Peyer's patch (tissue), 4 donors: Measurements from ENCODE around the gene GTF2IRD2.
"Not testable (repeated sequence)": the region's sequence is repeated elsewhere in the genome, so short reads cannot be mapped to it uniquely, and the experiment has no call there.

Experiments
- POLR2A ChIP-seq, 2 donors: fragments of 450-650 bp; IDR thresholded peaks; one replicate each; pipeline ENCODE4 v1.5.1; 2017; ENCODE audit warnings: antibody characterized with exemption in 2 of 2, mild to moderate bottlenecking in 2 of 2, moderate library complexity in 2 of 2
- TF ChIP-seq, protein P1 (sequence below), 6 experiments: fragments of 450-650 bp in 4 of 6; fragments of 200-600 bp in 2 of 6; sonication (generic) in 1 of 6; IDR thresholded peaks; one replicate each; pipeline ENCODE4 v1.5.1; 2017 to 2019; ENCODE audit warnings: antibody characterized with exemption in 6 of 6, mild to moderate bottlenecking in 3 of 6, moderate library complexity in 1 of 6

DNA sequence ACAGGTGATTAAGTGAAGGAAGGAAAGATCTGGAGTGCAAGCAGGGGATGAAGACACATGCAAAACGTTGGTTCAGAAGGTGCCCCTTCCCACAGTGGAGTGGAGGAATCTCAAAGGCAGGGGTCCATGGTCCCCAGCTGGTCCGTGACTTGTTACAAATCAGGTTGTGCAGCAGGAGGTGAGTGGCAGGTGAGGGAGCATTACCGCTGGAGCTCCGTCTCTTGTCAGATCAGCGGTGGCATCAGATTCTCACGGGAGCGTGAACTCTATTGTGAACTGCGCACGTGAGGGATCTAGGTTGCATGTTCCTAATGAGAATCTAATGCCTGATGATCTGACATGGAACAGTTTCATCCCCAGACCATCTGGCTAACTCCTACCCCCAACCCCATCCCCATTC, 21.1 kb upstream of the GTF2IRD2 start:
- TF ChIP-seq, protein P1, sequence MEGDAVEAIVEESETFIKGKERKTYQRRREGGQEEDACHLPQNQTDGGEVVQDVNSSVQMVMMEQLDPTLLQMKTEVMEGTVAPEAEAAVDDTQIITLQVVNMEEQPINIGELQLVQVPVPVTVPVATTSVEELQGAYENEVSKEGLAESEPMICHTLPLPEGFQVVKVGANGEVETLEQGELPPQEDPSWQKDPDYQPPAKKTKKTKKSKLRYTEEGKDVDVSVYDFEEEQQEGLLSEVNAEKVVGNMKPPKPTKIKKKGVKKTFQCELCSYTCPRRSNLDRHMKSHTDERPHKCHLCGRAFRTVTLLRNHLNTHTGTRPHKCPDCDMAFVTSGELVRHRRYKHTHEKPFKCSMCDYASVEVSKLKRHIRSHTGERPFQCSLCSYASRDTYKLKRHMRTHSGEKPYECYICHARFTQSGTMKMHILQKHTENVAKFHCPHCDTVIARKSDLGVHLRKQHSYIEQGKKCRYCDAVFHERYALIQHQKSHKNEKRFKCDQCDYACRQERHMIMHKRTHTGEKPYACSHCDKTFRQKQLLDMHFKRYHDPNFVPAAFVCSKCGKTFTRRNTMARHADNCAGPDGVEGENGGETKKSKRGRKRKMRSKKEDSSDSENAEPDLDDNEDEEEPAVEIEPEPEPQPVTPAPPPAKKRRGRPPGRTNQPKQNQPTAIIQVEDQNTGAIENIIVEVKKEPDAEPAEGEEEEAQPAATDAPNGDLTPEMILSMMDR (IDR thresholded peaks at IDR 0.05): not testable (repeated sequence)
- TF ChIP-seq POLR2A (IDR thresholded peaks at IDR 0.05): not testable (repeated sequence)
